ENCODE results near the gene DYNC1I1. TPM values are rescaled to one million over a fixed set of nuclear protein-coding genes. Genes with fewer than 3 reads are reported as not detected.

DYNC1I1 gene
- total and polyA plus RNA-seq, 8 donors: 1.6 to 16.0 (median 9.6) TPM

DNA sequence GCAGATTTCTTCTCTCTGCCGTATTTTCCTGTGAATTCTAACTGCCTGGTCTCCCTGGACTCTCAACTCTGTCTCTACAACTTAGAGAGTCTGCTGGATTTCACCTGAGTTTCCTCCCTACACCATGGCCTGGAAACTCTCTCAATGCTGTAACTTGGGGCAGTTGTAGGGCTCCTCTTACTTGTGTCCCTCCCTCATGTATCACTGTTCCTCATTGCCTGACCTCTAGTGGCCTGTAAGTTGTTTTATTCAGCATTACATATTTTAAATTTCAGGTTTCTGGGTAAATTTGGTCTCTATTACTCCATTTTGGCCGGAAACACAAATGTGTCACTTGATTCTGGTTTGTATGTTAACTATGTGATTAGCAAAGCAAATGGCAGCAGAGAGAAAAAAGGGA is 70.9 kb downstream of the DYNC1I1 start:
- no peak for DNase-seq
- Histone ChIP-seq H3K9me3 (peaks cover 0 to 8% of the 10 kb centered on the region in 2 donors), H3K4me3 (no peak overlapping the region), H3K27me3 (no peaks in the 10 kb centered on the region), H3K27ac (no peak overlapping the region), H3K4me1 (no peaks in the 10 kb centered on the region), H3K36me3 (no peaks in the 10 kb centered on the region)
- ATAC-seq: no peak
- TF ChIP-seq, protein P1, sequence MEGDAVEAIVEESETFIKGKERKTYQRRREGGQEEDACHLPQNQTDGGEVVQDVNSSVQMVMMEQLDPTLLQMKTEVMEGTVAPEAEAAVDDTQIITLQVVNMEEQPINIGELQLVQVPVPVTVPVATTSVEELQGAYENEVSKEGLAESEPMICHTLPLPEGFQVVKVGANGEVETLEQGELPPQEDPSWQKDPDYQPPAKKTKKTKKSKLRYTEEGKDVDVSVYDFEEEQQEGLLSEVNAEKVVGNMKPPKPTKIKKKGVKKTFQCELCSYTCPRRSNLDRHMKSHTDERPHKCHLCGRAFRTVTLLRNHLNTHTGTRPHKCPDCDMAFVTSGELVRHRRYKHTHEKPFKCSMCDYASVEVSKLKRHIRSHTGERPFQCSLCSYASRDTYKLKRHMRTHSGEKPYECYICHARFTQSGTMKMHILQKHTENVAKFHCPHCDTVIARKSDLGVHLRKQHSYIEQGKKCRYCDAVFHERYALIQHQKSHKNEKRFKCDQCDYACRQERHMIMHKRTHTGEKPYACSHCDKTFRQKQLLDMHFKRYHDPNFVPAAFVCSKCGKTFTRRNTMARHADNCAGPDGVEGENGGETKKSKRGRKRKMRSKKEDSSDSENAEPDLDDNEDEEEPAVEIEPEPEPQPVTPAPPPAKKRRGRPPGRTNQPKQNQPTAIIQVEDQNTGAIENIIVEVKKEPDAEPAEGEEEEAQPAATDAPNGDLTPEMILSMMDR (IDR thresholded peaks at IDR 0.05): no peak
- intact Hi-C loops (cut with DNase I): no loop called here

DNA sequence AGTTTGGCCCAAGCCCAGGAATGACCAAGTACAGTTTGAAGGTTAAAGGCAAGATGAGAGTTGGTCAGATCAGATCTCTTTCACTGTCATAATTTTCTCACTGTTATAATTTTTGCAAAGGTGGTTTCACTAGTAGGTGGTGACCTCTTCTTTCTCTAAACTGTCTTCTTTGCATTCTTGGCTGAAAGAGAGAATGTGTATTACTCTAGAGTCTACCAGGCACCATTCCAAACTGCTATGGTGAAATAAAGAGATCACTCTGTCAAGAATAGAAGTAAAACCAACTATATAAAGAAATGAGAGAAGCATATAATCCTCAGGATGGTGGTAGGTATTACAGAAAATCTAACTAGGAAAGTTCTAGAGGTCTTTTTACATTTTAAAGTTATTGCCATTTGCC is 72.7 kb downstream of the DYNC1I1 start:
- DNase-seq: peak in 1 of 4 donors; percentile 25

DNA sequence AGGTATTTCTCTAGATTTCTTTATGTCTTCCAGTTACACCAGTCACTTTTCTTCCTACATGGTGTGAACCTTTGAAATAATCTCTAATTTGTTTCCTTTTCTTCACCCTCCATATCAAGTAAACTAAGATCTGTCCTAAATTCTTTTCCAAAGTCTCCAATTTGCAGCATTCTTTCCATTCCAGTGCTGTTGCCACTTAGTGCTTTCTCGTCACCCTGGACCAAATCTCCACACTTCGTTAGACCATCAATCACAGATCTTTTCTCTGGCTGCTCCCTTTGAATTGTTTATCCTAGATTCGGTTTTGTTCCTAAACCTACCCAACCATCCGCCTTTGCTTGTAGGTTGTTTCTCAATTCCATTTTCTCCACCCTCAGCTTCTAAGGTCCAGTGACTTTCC is 74.7 kb downstream of the DYNC1I1 start:
- no peak overlapping the region for H3K4me3 ChIP-seq
- no peaks in the 10 kb centered on the region for H3K27me3 ChIP-seq
- H3K36me3 ChIP-seq: no peaks in the 10 kb centered on the region
- no peak for ATAC-seq
- DNase-seq: no peak
- no peak overlapping the region for H3K27ac ChIP-seq
- H3K9me3 ChIP-seq: no peaks in the 10 kb centered on the region
- TF ChIP-seq, protein P1 (IDR thresholded peaks at IDR 0.05): no peak
- no peaks in the 10 kb centered on the region for H3K4me1 ChIP-seq
- intact Hi-C loops (cut with DNase I): no loop called here

More for the DNA sequence above, 72.7 kb downstream of the DYNC1I1 start:
- no peaks in the 10 kb centered on the region for H3K27me3 ChIP-seq
- H3K27ac ChIP-seq: no peak overlapping the region
- ATAC-seq: no peak
- H3K9me3 ChIP-seq: peaks cover 0 to 1% of the 10 kb centered on the region in 2 donors
- no peaks in the 10 kb centered on the region for H3K36me3 ChIP-seq
- H3K4me1 ChIP-seq: no peaks in the 10 kb centered on the region
- no peak overlapping the region for H3K4me3 ChIP-seq
- intact Hi-C loops (cut with DNase I): no loop called here
- TF ChIP-seq, protein P1 (IDR thresholded peaks at IDR 0.05): no peak

DNA sequence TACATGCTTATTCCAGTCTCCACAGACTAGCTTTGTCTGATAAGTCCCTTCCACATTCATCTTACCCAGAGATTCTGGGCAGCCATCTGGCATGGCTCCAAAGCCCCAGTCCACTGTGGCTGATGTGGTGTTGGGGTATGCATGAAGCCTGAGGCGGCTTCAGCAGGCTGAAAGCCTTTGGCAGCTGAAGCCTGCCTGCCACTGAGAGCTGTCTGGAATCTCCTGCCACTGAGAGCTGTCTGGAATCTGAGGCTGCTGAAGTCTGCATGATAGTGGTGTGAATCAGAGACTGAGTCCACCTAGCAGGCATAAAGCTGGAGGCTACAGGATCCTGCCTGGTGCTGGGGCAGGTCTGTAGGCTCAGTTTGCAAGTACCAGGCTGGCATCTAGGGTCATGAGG is 87.1 kb downstream of the DYNC1I1 start:
- H3K27ac ChIP-seq: no peak overlapping the region
- H3K36me3 ChIP-seq: no peaks in the 10 kb centered on the region
- DNase-seq (no peak), ATAC-seq (no peak)
- no peaks in the 10 kb centered on the region for H3K4me1 ChIP-seq
- TF ChIP-seq, protein P1 (IDR thresholded peaks at IDR 0.05): no peak
- intact Hi-C loops (cut with DNase I): no loop called here
- peaks cover 0 to 2% of the 10 kb centered on the region in 2 donors for H3K9me3 ChIP-seq
- H3K27me3 ChIP-seq: no peaks in the 10 kb centered on the region
- H3K4me3 ChIP-seq: no peak overlapping the region

DNA sequence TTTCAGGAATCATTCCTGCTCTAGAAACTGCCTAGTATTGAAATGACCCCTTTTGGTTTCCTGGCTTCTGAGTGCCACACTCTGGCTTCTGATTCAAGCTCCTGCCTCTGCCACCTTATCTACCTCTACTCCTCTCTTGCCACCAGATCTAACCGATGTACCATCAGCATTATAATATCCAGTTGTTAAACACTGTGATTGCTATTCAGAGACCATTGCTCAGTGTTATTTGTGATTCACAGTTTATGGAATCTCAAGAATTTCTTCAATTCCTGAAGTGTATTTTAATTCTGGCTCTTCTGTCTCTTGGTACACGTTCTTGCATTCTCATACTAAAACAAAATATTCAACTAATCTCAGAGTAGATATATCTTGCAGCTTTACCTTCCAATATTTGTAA is 88.7 kb downstream of the DYNC1I1 start:
- no peak for ATAC-seq
- intact Hi-C loops (cut with DNase I): no loop called here
- TF ChIP-seq, protein P1 (IDR thresholded peaks at IDR 0.05): no peak

More for the DNA sequence above, 88.7 kb downstream of the DYNC1I1 start:
- no peak overlapping the region for H3K27ac ChIP-seq
- no peak for DNase-seq
- H3K36me3 ChIP-seq: no peaks in the 10 kb centered on the region
- H3K9me3 ChIP-seq: peaks cover 0 to 2% of the 10 kb centered on the region in 2 donors
- H3K4me3 ChIP-seq: no peak overlapping the region
- no peaks in the 10 kb centered on the region for H3K4me1 ChIP-seq
- no peaks in the 10 kb centered on the region for H3K27me3 ChIP-seq
